MM.1S (cell line): ENCODE results near the gene PRMT1.

Experiments
- DNase-seq: peaks from one replicate; pipeline ENCODE4 v3.0.0-alpha.2; 2015
- H2AFZ ChIP-seq: fragments of 300-600 bp; sonication (generic); 2 replicates; pipeline ENCODE4 v1.6.0; 2016; ENCODE audit warnings: antibody characterized with exemption, low read length
- H3F3A ChIP-seq: fragments of 300-600 bp; sonication (generic); 2 replicates; pipeline ENCODE4 v1.6.1; 2016; ENCODE audit warnings: mild to moderate bottlenecking, antibody characterized with exemption, low read length, moderate library complexity, mixed read lengths; ENCODE audit not compliant: insufficient read depth
- H3K27ac ChIP-seq: fragments of 300-600 bp; sonication (generic); 2 replicates; pipeline ENCODE4 v1.5.1; 2016; ENCODE audit warnings: mild to moderate bottlenecking, low read length
- H3K27me3 ChIP-seq: fragments of 300-600 bp; sonication (generic); replicated peaks from 2 replicates; pipeline ENCODE4 v1.6.0; 2016; ENCODE audit warnings: low read length; ENCODE audit not compliant: insufficient read depth
- H3K36me3 ChIP-seq: fragments of 300-600 bp; sonication (generic); replicated peaks from 2 replicates; pipeline ENCODE4 v1.6.1; 2016; ENCODE audit warnings: mild to moderate bottlenecking, low read length, mixed read lengths; ENCODE audit not compliant: insufficient read depth
- H3K4me1 ChIP-seq: fragments of 300-600 bp; sonication (generic); 2 replicates; pipeline ENCODE4 v1.6.1; 2016; ENCODE audit warnings: low read length, mixed read lengths
- H3K4me2 ChIP-seq: fragments of 300-600 bp; sonication (generic); 2 replicates; pipeline ENCODE4 v1.6.0; 2016; ENCODE audit warnings: low read depth, low read length
- H3K4me3 ChIP-seq: fragments of 300-600 bp; sonication (generic); 2 replicates; pipeline ENCODE4 v1.5.1; 2016; ENCODE audit warnings: low read length, mixed read lengths
- H3K79me2 ChIP-seq: fragments of 300-600 bp; sonication (generic); 2 replicates; pipeline ENCODE4 v1.6.1; 2016; ENCODE audit warnings: mixed run types, low read length, mixed read lengths
- H3K9ac ChIP-seq: fragments of 300-600 bp; sonication (generic); 2 replicates; pipeline ENCODE4 v1.6.1; 2016; ENCODE audit warnings: low read length, mixed read lengths
- H3K9me2 ChIP-seq: fragments of 300-600 bp; sonication (generic); replicated peaks from 2 replicates; pipeline ENCODE4 v1.6.1; 2016; ENCODE audit warnings: mild to moderate bottlenecking, low read length, mixed read lengths; ENCODE audit not compliant: insufficient read depth
- H3K9me3 ChIP-seq: fragments of 300-600 bp; sonication (generic); replicated peaks from 2 replicates; pipeline ENCODE4 v1.6.1; 2016; ENCODE audit warnings: mild to moderate bottlenecking, low read length, mixed read lengths; ENCODE audit not compliant: insufficient read depth
- H4K20me1 ChIP-seq: fragments of 300-600 bp; sonication (generic); 2 replicates; pipeline ENCODE4 v1.6.1; 2016; ENCODE audit warnings: mild to moderate bottlenecking, low read length, moderate library complexity, mixed read lengths; ENCODE audit not compliant: insufficient read depth
- CTCF ChIP-seq: fragments of 300-600 bp; sonication (generic); IDR thresholded peaks from 2 replicates; pipeline ENCODE4 v1.5.1; 2016; ENCODE audit warnings: antibody characterized with exemption, low read length, mixed read lengths
- EZH2 ChIP-seq: fragments of 300-600 bp; sonication (generic); optimal IDR thresholded peaks from 2 replicates; pipeline ENCODE3; 2017; ENCODE audit warnings: low read depth, mild to moderate bottlenecking, antibody characterized with exemption, low read length, mixed read lengths
- EZH2phosphoT487 ChIP-seq: fragments of 300-600 bp; sonication (generic); IDR thresholded peaks from 2 replicates; pipeline ENCODE4 v1.6.1; 2018; ENCODE audit warnings: antibody characterized with exemption, low read length

PRMT1 gene

GRCh38 chr19:49701271-49701786 is 24.3 kb downstream of the PRMT1 start:
- H3K36me3 ChIP-seq, result no peaks in the 10 kb centered on the region
- no peaks in the 10 kb centered on the region for H4K20me1 ChIP-seq
- H2AFZ ChIP-seq, result no peak overlapping the region
- no peaks in the 10 kb centered on the region for H3K9me3 ChIP-seq
- H3K9me2 ChIP-seq, result no peaks in the 10 kb centered on the region
- TF ChIP-seq EZH2phosphoT487 (no peak), CTCF (no peak), EZH2 (no peak)
- no peaks in the 10 kb centered on the region for H3K4me1 ChIP-seq
- no peak overlapping the region for H3K9ac ChIP-seq
- no peaks in the 10 kb centered on the region for H3K79me2 ChIP-seq
- peaks cover 43% of the 10 kb centered on the region for H3K27me3 ChIP-seq
- H3K4me2 ChIP-seq, result no peak overlapping the region
- H3K27ac ChIP-seq, result no peak overlapping the region
- H3K4me3 ChIP-seq, result no peak overlapping the region
- H3F3A ChIP-seq, result no peaks in the 10 kb centered on the region
- no peak for DNase-seq

DNA sequence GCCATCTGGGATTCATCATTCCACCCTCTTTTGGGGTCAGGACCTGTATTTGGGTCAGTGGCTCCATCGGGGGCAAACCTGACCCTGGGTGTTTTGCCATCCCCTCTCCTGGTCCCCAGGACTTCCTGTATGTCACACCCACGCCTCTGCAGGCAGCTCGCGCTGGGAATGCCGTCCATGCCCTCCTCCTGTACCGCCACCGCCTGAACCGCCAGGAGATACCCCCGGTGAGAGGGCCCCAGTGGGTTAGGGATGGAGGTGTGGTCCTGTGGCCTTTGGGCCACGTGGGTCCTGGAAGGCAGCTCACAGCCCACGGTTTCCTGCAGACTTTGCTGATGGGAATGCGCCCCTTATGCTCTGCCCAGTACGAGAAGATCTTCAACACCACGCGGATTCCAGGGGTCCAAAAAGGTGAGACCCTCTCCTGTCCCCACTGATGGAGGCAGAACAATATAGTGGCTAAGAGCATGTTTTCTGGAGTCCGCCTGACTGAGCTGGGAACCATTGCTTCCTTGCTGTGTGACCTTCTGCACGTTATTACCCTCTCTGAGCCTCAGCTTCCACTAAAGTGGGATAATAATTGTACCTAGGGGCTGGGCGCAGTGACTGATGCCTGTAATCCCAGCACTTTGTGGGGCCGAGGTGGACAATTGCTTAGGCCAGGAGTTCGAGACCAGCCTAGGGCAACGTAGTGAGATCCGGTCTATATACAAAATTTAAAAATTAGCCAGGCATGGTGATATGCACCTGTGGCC is 28.0 kb downstream of the PRMT1 start:
- H3K4me3 ChIP-seq, result no peak overlapping the region
- H3K9me2 ChIP-seq, result no peaks in the 10 kb centered on the region
- H3K36me3 ChIP-seq, result no peaks in the 10 kb centered on the region
- TF ChIP-seq CTCF, result no peak
- TF ChIP-seq EZH2, result no peak
- TF ChIP-seq EZH2phosphoT487, result no peak
- no peaks in the 10 kb centered on the region for H3K9me3 ChIP-seq
- no peak overlapping the region for H2AFZ ChIP-seq
- H3K27me3 ChIP-seq, result peaks cover 70% of the 10 kb centered on the region
- no peaks in the 10 kb centered on the region for H3K4me1 ChIP-seq
- no peaks in the 10 kb centered on the region for H3K79me2 ChIP-seq
- no peaks in the 10 kb centered on the region for H4K20me1 ChIP-seq
- no peak overlapping the region for H3K4me2 ChIP-seq
- DNase-seq, result no peak
- H3K27ac ChIP-seq, result no peak overlapping the region
- H3F3A ChIP-seq, result no peaks in the 10 kb centered on the region
- no peak overlapping the region for H3K9ac ChIP-seq

GRCh38 chr19:49705919-49706318 is 28.8 kb downstream of the PRMT1 start:
- H4K20me1 ChIP-seq, result no peaks in the 10 kb centered on the region
- H3K9me3 ChIP-seq, result no peaks in the 10 kb centered on the region
- no peaks in the 10 kb centered on the region for H3K36me3 ChIP-seq
- H3K27ac ChIP-seq, result no peak overlapping the region
- peaks cover 70% of the 10 kb centered on the region for H3K27me3 ChIP-seq
- DNase-seq, result no peak
- H2AFZ ChIP-seq, result no peak overlapping the region
- no peak overlapping the region for H3K4me3 ChIP-seq
- H3K9me2 ChIP-seq, result no peaks in the 10 kb centered on the region
- H3K9ac ChIP-seq, result no peak overlapping the region
- no peaks in the 10 kb centered on the region for H3F3A ChIP-seq
- H3K4me1 ChIP-seq, result no peaks in the 10 kb centered on the region
- H3K79me2 ChIP-seq, result no peaks in the 10 kb centered on the region
- TF ChIP-seq EZH2, result no peak
- no peak for TF ChIP-seq EZH2phosphoT487
- no peak for TF ChIP-seq CTCF
- H3K4me2 ChIP-seq, result no peak overlapping the region
